Activated CD8-positive, alpha-beta memory T cell treated with anti-CD3 and anti-CD28 coated beads for 1 hour (primary cell): Measurements from ENCODE around the gene KLF4.

Experiments
- DNase-seq, 2 donors: peaks; one replicate each; pipeline ENCODE4 v3.0.0-alpha.2; 2020; ENCODE audit warnings: low read depth in 1 of 2; ENCODE audit errors: extremely low read depth in 1 of 2

KLF4 gene

DNA sequence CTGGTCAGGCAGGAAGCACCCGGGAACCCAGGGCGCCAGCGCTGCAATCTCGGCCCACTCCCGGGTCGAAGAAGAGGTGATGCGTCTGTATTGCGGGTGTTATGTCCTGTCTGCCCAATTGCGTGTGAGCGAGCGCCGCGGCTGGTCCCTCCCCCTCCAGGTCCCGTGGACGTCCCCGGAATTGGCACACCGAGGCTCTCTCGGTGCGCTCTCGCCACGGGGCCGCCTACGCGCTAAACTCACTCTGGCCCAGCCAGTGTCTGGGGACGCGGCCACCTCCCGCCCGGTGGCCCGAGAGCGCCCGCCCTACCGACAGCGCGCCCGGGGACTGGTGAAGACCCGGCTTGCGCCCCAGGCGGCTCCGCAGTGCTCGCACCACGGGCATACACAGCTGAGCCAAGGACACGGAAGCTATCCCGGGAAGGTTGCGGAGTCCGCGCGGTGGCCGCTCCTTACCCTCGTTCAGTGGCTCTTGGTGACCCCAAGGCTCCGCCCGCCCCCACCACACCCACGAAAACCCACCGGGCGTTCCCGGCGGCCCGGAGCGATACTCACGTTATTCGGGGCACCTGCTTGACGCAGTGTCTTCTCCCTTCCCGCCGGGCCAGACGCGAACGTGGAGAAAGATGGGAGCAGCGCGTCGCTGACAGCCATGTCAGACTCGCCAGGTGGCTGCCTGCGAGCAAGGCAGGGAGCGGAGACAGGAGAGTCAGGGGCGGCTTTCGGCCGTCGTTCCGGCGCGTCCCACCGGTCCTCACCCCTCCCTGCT is 1.0 kb downstream of the KLF4 start:
- no peak for DNase-seq

DNA sequence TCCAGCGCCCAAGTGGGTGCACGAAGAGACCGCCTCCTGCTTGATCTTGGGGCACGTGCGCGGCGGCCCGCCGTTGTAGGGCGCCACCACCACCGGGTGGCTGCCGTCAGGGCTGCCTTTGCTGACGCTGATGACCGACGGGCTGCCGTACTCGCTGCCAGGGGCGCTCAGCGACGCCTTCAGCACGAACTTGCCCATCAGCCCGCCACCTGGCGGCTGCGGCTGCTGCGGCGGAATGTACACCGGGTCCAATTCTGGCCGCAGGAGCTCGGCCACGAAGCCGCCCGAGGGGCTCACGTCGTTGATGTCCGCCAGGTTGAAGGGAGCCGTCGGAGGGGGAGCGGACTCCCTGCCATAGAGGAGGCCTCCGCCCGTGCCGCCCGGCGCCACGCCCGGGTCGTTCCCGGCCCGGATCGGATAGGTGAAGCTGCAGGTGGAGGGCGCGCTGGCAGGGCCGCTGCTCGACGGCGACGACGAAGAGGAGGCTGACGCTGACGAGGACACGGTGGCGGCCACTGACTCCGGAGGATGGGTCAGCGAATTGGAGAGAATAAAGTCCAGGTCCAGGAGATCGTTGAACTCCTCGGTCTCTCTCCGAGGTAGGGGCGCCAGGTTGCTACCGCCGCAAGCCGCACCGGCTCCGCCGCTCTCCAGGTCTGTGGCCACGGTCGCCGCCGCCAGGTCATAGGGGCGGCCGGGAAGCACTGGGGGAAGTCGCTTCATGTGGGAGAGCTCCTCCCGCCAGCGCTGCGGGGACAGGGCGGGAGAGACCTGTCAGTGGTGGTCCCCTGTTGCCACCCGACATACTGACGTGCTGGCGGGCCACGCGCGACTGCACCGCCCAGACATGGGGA is 1.8 kb downstream of the KLF4 start:
- no peak for DNase-seq

DNA sequence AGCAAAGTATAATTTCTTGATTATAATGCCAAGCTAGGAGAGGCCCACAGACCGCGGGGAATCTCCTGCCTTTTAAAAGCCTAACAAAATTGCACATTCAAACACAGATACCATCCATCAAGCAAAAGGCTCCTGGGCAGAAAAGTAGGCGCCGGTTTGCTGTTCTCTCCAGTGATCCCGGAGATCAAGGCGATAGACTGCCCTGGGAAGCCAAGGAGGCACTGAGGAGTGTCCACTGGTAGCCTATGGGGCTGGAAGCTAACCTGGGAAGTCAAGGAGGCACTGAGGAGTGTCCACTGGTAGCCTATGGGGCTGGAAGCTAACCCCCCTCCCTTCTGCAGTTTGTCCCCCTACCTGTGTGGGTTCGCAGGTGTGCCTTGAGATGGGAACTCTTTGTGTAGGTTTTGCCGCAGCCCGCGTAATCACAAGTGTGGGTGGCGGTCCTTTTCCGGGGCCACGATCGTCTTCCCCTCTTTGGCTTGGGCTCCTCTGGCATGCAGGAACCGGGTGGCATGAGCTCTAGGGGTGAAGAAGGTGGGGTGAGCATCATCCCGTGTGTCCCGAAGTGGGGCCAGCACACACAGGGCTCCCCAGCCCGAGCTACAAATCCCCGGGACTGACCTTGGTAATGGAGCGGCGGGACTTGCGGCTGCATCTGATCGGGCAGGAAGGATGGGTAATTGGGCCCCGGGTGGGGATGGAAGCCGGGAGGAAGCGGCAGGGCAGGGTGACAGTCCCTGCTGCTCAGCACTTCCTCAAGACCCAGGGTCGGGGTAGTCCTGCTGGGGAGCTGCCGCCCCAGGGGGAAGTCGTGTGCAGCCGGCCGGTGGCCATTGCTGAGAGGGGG is 2.7 kb downstream of the KLF4 start:
- DNase-seq: no peak

DNA sequence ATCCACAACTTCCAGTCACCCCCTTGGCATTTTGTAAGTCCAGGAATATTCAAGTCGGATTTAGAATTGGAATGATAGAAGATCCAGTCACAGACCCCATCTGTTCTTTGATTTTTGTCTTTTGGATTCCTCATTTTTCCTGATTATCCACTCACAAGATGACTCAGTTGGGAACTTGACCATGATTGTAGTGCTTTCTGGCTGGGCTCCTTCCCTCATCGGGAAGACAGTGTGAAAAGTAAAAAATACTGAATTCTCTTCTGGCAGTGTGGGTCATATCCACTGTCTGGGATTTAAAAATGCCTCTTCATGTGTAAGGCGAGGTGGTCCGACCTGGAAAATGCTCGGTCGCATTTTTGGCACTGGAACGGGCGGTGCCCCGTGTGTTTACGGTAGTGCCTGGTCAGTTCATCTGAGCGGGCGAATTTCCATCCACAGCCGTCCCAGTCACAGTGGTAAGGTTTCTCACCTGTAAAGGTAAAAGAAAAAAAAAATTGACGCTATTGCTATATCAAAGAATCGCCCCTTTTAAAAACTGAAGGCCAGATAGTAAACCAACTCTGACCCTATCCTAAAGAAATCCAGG is 4.0 kb downstream of the KLF4 start:
- DNase-seq: no peak

DNA sequence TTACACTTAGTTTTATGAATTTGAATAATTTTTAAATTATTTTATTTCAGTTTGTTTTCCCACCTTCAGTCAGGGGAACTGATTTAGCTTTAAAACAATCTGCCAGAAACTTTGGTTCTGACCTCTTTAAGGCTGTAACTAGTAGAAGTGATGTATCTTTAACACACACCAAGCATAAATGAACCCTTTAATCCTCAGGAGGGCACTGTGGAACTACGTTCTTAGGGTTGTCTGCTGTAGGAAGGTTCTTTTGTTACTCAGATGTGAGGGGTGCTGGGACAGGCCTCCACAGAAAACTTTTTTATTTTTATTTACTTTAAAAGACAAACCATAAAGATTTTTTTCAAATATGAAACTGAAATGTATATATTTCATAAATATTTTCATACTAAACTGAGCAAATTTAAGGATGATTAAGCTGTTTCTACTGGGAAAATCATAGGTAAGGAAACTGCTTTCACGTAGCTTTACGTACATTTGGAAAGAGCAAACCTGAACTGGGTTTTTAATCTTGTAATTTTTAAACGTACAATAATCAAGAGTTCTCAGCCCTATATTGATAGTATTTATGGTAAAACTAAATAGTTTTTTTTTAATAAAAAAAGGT is 5.3 kb downstream of the KLF4 start:
- no peak for DNase-seq

DNA sequence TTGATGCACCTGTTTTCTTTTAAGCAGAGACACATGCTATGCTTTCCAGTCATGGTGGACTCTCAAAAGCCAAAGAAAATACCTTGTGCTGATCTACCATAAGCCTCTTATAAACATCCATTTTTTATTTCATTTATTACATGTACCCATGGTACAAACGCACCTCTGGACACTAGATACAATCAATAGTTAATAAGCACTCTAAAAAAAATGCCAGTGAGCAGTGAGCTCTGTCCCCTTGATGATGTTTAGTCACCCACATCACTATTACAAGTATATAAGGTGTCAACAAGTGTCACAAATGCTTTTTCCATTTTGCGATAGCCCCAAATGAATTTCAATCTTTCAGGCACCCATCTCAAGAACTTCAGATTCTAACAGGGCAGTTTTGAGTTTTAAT is 5.9 kb downstream of the KLF4 start:
- DNase-seq: no peak

DNA sequence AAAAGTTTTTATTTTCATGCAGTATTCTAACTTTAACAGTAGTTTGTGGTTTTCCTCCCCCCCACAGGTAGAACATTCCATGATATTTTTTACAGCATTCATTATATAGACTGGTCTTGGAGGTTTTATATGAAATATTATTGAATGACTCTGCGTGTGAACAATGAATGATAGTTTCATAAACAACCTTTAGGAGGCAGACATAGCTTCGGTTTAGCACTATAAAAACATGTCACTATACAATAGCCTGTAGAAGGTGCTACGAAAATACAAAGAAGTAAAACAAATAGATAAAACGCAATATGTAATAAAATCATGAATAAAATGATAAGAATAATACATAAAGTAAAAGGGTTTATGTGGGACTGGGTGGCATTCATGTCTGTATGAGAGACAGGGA is 8.5 kb downstream of the KLF4 start:
- DNase-seq: no peak

DNA sequence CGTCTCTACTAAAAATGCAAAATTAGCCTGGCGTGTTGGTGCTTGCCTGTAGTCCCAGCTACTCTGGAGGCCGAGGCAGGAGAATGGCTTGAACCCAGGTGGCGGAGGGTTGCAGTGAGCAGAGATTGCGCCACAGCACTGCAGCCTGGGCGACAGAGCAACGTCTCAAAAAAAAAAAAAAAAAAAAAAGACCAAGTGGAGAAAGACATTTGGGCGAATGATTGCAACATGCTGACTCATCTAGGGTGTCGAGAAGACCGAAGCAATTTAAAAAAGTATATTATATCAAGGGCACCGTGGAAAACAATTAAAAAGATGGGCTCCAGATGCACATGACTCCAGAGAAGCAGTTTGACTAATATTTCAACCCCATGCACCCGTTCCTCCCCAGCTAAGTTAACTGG is 9.2 kb downstream of the KLF4 start:
- no peak for DNase-seq

DNA sequence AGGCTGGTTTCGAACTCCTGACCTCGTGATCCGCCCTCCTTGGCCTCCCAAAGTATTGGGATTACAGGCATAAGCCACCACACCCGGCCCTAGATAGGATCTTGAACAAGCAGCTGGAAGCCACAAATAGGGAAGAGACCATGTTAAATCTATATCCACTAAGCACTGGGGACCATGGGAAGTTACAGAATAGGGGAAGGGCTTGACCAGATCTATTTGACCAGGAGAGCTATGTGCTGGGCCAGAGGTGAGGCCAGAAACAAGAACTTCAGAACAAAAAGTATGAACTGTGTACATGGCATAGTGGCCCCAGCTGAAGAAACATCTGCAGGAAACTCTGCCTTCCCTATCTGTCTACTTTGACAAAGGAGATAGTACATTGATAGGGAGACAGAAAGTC is 10.8 kb downstream of the KLF4 start:
- no peak for DNase-seq

DNA sequence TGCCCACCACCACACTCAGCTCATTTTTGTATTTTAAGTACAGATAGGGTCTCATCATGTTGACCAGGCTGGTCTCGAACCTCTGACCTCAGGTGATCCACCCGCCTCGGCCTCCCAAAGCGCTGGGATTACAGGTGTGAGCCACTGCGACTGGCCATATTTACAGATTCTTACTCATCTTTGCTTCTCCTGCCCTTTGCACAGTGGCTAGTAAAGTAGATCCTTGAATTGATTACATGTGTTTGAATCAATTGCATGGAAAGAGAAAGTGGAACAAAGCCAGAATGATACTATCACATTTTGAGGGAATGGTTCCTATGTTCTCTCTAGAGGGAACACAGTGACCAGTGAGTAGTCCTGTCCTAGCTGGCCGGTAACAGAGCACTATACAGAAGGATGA is 15.4 kb downstream of the KLF4 start:
- DNase-seq: no peak

DNA sequence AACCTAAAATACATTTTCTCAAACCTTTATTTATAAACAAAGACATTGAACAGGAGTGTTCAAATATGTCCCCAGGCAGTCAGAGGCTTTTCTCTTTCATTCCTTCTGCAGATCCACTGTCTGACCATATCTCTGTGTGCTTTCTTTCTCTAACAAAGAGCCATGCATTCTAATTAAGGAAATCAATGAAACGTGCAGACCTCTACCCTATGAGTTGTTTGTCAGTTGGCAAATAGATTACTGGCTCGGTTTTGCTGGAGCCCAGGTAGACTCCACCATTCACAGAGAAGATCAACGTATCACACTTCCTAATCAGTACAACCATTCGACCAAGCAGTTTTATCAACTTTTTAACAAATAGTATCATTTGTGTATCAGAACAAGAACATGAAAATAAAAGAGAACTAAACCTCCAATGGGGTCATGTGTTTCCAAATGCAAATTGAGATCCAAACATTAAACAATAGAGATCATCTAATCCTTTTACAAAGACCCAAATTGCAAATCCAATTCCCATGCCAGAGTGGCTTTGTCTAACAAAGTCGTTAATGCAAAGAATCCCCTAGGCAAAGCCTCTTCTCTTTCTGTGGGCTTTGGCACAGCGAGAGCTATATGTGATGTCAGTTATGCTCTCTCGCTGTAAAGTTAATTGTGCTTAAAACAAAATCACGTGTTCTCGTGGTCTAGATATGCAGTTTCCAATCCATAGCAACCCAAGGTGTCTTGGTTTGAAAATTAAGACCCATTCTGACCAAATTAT is 16.8 kb downstream of the KLF4 start:
- DNase-seq: no peak

DNA sequence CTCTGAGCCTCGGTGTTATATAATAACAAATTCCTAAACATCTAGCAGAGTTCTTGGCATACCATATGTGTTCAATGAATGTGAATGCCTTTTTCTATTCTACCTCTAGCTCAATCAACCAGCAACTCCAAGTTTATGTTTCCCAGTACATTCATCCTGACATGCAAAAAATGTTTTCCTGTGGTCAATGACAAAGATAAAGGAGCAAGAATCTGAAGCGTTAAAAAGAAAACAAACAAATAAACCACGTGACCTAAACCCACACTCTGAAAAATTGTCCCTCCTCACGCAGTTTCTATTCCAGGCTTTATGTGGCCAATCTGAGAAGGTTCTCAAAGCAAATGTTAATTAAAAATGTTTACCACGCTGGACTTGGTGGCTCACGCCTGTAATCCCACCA is 18.0 kb downstream of the KLF4 start:
- DNase-seq: no peak

DNA sequence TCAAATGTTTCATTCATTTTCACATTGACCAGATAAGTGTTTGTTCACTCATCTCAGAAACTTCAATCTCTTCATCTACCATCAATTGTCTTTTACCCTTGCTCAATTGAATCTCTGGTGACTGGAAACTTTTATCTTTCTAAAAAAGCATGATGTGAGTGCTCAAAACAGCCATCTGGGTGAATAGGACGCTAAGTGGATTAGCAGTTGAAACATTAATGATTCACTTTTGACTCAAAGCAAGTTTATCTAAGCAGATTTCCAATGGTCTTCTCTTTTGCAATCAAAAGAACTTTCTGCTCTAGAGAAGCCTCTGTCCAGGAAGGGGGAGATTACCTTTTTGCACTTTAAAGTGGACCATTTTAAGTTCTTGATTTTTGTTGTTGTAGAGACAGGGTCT is 22.2 kb downstream of the KLF4 start:
- no peak for DNase-seq

DNA sequence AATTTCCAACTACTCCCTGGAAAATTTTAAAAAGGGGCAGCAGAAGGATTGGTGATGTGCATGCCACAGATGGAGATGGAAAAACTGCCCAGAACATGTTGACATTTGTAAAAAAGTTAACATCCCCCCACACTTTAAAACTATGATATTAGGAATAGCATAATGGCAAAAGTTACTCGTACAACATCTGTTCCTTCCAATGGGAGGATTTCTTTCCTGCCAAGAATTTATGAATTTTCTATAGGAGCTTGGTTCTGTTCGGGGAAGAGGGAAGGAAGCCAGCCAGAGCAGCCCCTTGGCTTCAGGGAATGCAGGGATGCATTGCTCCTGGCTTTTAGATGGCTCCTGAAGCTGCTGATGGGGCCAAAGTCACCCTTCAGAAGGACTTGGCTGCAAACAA is 22.7 kb downstream of the KLF4 start:
- DNase-seq: no peak

DNA sequence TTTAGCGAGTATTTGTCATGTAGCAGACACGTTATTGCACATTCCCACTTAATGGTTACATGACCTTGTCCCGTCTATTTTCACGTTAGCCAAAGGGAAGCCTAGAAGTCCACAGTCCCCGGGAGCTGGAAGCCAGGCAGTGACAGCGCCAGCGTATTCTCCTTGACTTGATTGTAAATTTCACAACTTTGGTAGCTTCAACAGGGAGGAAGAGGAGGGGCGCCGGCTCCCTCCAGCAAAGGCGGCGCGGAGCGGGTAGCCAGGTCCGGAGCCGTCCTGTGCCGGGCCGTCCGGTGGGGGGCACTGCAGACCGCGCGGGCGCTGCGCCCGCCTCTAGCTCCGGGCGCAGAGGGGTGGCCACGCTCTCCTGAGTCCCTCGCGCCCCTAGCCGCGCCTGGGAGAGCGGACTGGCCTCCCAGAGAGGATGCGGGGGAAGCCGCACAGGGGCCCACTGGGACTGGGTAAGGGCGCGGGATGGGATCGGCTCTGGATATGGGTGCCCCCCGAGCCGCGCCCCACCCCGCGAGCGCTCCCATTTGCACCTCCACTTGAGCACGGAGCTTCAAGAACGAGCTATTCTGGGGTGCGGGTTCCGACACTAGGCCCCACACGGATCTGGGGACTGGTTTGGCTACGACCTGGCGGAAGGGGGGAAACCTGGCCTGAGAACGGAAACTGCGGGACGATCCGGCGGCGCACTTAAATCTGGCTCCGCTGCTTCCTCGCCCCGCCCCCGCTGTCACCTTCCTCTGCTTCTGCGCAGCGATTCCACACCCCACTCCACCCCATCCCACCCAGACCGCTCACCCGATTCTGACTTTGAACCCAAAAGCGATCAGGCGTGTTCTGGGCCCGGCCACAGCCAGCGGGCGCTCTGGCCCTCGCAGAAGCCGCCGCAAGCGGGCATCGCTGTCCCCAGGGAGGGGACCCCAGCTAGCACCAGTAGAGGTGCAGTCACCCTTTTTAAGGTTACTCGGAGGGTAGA is 23.8 kb downstream of the KLF4 start:
- no peak for DNase-seq

DNA sequence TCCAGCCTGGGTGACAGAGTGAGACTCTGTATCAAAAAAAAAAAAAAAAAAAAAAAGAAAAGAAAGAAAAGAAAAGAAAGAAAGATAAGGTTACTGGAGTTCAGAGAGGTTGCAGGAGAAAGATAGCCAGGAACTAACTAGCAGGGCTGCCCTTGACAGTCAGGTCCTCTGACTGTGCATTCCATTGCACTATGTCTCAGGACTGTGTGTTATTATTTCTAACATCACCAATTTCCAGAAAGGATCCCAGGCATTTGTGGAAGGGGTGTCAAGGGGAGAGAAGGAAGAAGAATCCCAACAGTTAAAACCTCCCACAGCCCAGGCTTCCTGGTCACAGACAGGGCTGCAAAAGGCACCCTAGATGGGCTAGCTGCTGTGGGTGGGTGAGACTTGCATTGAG is 25.1 kb downstream of the KLF4 start:
- no peak for DNase-seq

DNA sequence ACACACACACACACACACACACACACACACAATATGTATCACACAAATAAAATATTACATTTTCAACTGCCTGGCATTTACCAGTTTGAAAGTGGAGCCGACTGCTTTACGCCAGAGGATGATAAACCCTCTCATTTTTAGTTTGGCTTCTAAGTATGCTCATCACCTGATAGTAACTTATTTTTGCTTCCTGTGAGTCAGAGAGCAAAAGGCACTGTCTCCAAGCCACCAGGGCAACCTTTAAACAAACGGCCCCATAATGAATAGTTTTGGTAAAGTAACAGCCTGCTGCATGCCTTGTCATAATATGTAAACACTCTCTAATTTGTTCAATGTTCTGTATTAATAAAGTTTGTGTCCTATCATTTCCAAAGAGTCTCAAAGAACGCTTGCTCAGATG is 26.9 kb downstream of the KLF4 start:
- DNase-seq: no peak

DNA sequence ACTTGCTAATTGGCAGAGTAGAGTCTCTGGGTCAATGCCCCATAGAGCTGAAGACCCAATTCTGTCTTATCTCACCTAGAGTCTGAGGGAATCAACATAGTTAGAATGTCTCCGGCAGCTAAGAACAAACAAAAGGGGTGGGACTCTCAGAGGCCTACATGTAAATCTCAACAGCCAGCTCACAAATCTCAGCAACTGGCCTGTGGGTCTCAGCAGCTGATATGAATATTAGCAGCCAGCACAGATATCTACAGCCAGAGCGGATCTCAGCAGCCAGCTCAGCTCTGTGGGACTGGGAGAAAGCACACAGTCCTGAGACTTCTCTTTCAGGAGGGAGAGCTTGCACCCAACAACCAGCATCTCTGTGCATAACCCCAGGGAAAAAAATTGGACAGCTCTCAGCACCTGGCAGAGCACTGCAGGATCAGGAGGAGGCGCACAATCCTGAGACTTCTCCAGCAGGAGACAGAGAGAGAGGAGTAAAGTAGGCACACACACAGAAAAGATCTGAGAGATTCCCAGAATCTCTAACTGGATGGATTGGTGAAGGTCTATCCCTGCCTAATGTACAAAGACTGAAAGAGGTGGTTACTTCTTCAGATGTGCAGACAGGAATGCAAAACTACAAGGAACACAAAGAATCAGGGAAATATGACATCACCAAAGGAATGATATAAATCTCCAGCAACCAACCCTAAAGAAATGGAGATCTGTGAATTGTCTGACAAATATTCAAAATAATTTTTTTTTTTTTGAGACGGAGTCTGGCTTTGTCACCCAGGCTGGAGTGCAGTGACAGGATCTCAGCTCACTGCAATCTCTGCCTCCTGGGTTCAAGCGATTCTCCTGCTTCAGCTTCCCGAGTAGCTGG is 29.2 kb downstream of the KLF4 start:
- no peak for DNase-seq
